ENCODE results near the gene MBD2. TPM values are rescaled to one million over a fixed set of nuclear protein-coding genes. Genes with fewer than 3 reads are reported as not detected.

The MBD2 gene
- total and polyA plus RNA-seq, 2 of the 8 experiments (the other 6 are each of a cell fraction or from before 2014, with no cell fraction given) = 36.2 to 52.7 TPM

GRCh38 chr18:54134053-54134452 lies 90.4 kb downstream of the MBD2 start:
- Histone ChIP-seq H2BK5ac (ENCODE audit: low read depth, low read length) (no peak overlapping the region), H3K56ac (replicated peaks; ENCODE audit: insufficient read length, low read depth, low read length) (no peak overlapping the region), H2AFZ (ENCODE audit: low read length) (no peak overlapping the region), H2BK15ac (ENCODE audit: low read length) (no peak overlapping the region), H3K23ac (ENCODE audit: insufficient read length) (no peak overlapping the region), H3K14ac (ENCODE audit: insufficient read length) (no peak overlapping the region), H3K36me3 (ENCODE audit: control insufficient read depth in 2 of 4, insufficient read depth in 4 of 4, low read length in 3 of 4) (no peaks in the 10 kb centered on the region), H3K4me2 (ENCODE audit: insufficient read depth in 1 of 2, low read depth in 2 of 2, low read length in 2 of 2) (no peak overlapping the region), H3K27ac (ENCODE audit: low read depth, low read length) (no peak overlapping the region), H4K20me1 (replicated peaks in 1 of 2; ENCODE audit: control insufficient read depth in 1 of 2, insufficient read depth in 2 of 2, low read length in 2 of 2) (no peaks in the 10 kb centered on the region), H3K4ac (replicated peaks; ENCODE audit: insufficient read length, low read depth, low read length) (no peak overlapping the region), H2AK5ac (ENCODE audit: low read depth, low read length) (no peak overlapping the region), H2BK120ac (replicated peaks; ENCODE audit: low read depth, low read length) (no peak overlapping the region), H2BK12ac (ENCODE audit: low read depth, low read length) (no peak overlapping the region), H3K18ac (ENCODE audit: extremely low read depth, low read length) (no peak overlapping the region), H3K27me3 (replicated peaks in 1 of 4; ENCODE audit: control insufficient read depth in 3 of 4, extremely low read depth in 1 of 4, insufficient read depth in 3 of 4, low read length in 3 of 4) (no peaks in the 10 kb centered on the region), H3K4me1 (replicated peaks in 1 of 4; ENCODE audit: control insufficient read depth in 3 of 4, insufficient read depth in 4 of 4, low read length in 3 of 4) (peaks cover 0 to 2% (median 0%) of the 10 kb centered on the region in 4 experiments; a peak in 2 of 7 replicates), H3K23me2 (ENCODE audit: low read depth, low read length) (no peaks in the 10 kb centered on the region; the same call in 1 of the 2 replicates), H3K4me3 (ENCODE audit: extremely low read depth in 1 of 4, insufficient read depth in 2 of 4, low read depth in 3 of 4, low read length in 4 of 4) (no peak overlapping the region), H3K79me1 (ENCODE audit: low read depth, low read length) (no peaks in the 10 kb centered on the region), H2BK20ac (ENCODE audit: low read length) (no peak overlapping the region), H4K8ac (ENCODE audit: extremely low read depth, insufficient read depth, low read length) (no peak overlapping the region), H4K91ac (replicated peaks; ENCODE audit: insufficient read length, low read length) (no peak overlapping the region), H3K79me2 (ENCODE audit: control insufficient read depth in 1 of 2, insufficient read depth in 2 of 2, low read length in 2 of 2) (no peaks in the 10 kb centered on the region), H3K9ac (replicated peaks in 1 of 4; ENCODE audit: extremely low read depth in 1 of 4, low read depth in 3 of 4, low read length in 3 of 4) (no peak overlapping the region), H3K9me3 (ENCODE audit: insufficient read depth in 2 of 2, low read depth in 1 of 2, low read length in 1 of 2) (peaks cover 3 to 4% of the 10 kb centered on the region in 2 experiments; a peak in 2 of 4 replicates), H4K5ac (ENCODE audit: insufficient read length, low read depth, low read length) (no peak overlapping the region)
- no peak for FAIRE-seq
- ChIA-PET CTCF (ENCODE audit: partially characterized antibody) (no interaction called here), POLR2A (ENCODE audit: partially characterized antibody) (no interaction called here)
- no peak for DNase-seq (ENCODE audit: low read depth in 1 of 2, low spot score in 2 of 2)
- TF ChIP-seq NRF1 (IDR thresholded peaks at IDR 0.05; ENCODE audit: low read depth, low read length) = no peak
- TF ChIP-seq BCL11A (IDR thresholded peaks at IDR 0.05; ENCODE audit: low read depth in 2 of 2, low read length in 2 of 2) = no peak
- TF ChIP-seq JUND (IDR thresholded peaks at IDR 0.05; ENCODE audit: low read length) = no peak
- TF ChIP-seq E2F6 (IDR thresholded peaks at IDR 0.05) = no peak
- no peak for TF ChIP-seq SP4 (IDR thresholded peaks at IDR 0.05; ENCODE audit: low read length)
- TF ChIP-seq SP2 (IDR thresholded peaks at IDR 0.05; ENCODE audit: low read length) = no peak
- no peak for TF ChIP-seq BRCA1 (IDR thresholded peaks at IDR 0.05; ENCODE audit: low read depth, low read length)
- TF ChIP-seq ASH2L (IDR thresholded peaks at IDR 0.05; ENCODE audit: low read length) = no peak
- no peak for TF ChIP-seq SP1 (IDR thresholded peaks at IDR 0.05; ENCODE audit: low read depth, low read length)
- TF ChIP-seq SIN3A (conservative IDR thresholded peaks at IDR 0.05 in 1 of 2, IDR thresholded peaks at IDR 0.05 in 1 of 2; ENCODE audit: low read depth in 1 of 2, low read length in 2 of 2) = no peak
- TF ChIP-seq TAF7 (optimal IDR thresholded peaks at IDR 0.05; ENCODE audit: borderline replicate concordance, low read depth, low read length) = no peak
- TF ChIP-seq JUN (IDR thresholded peaks at IDR 0.05; ENCODE audit: low read depth, low read length) = no peak
- no peak for TF ChIP-seq ATF2 (IDR thresholded peaks at IDR 0.05; ENCODE audit: low read length)
- no peak for TF ChIP-seq RFX5 (IDR thresholded peaks at IDR 0.05; ENCODE audit: borderline replicate concordance, low read depth, low read length)
- no peak for TF ChIP-seq POLR2A (IDR thresholded peaks at IDR 0.05; ENCODE audit: control extremely low read depth in 1 of 2, low read depth in 2 of 2, low read length in 2 of 2)

All from H1 (cell line).